HG02642 (cell line): ENCODE results near the gene SLC1A1.
"Not testable (repeated sequence)": the region's sequence is repeated elsewhere in the genome, so short reads cannot be mapped to it uniquely, and the experiment has no call there.

Experiments used
- ATAC-seq: cut with Tn5 transposase; IDR thresholded peaks from one replicate; pipeline ENCODE4 v1.9.1; 2021; ENCODE audit warnings: mild to moderate bottlenecking; ENCODE audit not compliant: unreplicated experiment, poor library complexity

The SLC1A1 gene

GRCh38 chr9:4604678-4605095, 114.4 kb downstream of the SLC1A1 start:
- peak; percentile 87 for ATAC-seq

DNA sequence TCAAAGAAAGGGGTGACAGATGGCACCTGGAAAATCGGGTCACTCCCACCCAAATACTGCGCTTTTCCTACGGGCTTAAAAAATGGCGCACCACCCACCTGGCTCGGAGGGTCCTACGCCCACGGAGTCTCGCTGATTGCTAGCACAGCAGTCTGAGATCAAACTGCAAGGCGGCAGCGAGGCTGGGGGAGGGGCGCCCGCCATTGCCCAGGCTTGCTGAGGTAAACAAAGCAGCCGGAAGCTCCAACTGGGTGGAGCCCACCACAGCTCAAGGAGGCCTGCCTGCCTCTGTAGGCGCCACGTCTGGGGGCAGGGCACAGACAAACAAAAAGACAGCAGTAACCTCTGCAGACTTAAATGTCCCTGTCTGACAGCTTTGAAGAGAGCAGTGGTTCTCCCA, 115.8 kb downstream of the SLC1A1 start:
- ATAC-seq, result not testable (repeated sequence)

DNA sequence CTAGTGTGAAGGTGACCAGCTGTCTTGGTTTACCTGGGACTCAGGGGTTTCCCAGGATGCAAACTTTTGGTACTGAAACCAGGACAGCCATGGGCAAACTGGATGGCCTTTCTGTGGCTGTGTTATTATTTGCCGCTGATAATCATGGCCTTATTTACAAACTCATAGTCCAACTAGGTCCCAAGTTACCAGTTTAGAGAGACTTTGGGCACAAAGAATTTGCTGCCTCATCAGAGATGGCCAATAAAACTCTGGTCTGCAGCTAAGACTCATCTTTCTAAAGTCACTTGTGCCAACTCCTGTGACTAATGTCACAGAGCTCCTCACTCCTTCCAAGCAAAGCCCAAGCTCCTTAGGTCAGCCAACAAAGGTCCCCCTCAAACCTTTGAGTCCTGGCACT, 124.4 kb downstream of the SLC1A1 start:
- no peak for ATAC-seq

DNA sequence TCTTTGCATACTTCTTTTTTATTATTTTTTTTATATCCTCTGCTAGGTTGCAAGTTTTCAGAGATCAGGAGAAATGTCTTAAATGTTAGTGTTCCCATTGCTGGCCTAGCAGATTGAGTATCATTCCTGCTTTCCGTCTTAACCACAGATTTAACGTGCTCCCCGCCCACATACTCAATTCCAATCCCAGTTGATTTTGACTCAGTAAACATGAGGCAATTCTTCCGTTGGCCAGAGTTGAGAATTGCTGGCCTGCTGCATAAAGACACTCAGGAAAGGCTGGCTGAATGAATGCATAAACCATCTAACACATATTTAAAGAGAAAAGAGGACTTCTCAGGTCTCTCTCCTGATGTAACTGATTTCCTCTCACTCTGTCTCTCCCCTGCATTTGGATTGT, 125.0 kb downstream of the SLC1A1 start:
- ATAC-seq, result no peak

GRCh38 chr9:4615778-4616177, 125.5 kb downstream of the SLC1A1 start:
- no peak for ATAC-seq

DNA sequence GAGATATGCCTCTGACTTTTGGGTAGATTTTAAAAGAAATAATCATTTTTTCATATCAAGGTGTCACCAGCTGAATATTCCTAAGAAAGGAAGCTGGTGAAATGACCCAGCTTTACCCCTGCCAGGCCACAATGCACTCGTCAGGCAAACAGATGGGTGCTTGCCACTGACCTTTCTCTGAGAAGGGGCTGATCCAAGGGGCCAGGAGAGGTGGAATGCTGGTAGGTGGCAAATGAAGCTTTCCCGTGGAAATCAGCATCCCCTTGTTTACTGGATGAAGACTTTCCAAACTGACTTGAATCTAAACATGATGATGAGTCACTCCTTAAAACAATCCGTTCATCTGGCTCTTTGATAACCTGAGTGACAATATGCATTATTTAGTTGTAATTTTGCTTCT, 127.5 kb downstream of the SLC1A1 start:
- ATAC-seq, result no peak

DNA sequence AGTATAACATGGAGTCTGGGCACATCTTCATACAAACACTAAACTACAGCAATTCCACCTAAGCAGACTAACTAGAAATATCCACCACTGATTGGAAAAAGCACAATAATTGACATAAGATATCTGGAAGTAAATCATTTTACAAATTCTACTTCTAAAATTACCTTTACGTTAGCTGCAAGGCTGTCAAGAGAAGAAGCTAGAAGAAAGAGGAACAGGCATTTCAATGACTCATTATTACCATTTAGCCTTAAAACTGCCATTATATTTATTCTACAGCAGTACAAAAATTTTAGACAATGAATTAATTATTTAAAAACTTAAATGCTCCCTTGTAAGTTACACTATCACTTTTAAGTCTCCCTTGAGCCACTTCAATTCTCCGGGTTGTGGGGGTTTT, 128.4 kb downstream of the SLC1A1 start:
- ATAC-seq, result no peak

GRCh38 chr9:4620057-4620765, 129.9 kb downstream of the SLC1A1 start:
- no peak for ATAC-seq

GRCh38 chr9:4620881-4621555, 130.8 kb downstream of the SLC1A1 start:
- ATAC-seq, result no peak

- ATAC-seq, result no peak
Observed at GRCh38 chr9:4622016-4622415, 131.7 kb downstream of the SLC1A1 start.

DNA sequence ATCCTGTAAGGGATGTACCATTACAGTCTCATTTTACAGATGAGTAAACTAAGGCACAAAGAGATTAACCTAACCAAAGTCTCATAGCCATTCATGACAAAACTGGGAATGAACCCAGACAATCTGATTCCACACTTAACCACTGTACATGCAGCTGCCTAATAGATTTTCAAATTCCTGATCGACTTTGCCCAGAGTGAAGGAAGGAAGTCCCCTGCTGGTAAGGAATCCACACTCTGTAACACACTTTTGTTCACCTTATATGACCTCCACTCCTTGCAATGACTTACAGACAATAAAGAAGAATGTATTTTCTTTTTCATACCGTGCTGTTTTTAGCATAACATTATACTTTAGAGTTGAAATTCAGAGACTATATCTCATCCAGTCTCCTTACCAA, 140.6 kb downstream of the SLC1A1 start:
- ATAC-seq, result no peak
